Measurements from ENCODE around the gene FCHO1. TPM values are rescaled to one million over a fixed set of nuclear protein-coding genes. Genes with fewer than 3 reads are reported as not detected.

FCHO1 gene
- polyA plus RNA-seq, 1 donor, result 1.2 TPM

DNA sequence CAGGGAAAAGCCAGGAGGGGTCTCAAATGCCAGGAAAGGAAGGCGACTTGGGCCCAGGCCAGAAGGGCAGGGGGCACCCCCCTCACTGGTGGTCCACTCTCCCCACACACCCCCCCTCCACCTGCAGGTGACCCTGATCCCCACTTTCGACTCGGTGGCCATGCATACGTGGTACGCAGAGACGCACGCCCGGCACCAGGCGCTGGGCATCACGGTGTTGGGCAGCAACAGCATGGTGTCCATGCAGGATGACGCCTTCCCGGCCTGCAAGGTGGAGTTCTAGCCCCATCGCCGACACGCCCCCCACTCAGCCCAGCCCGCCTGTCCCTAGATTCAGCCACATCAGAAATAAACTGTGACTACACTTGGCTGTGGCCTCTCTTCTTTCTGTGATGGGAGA is 17.1 kb upstream of the FCHO1 start:
- no peak for DNase-seq

DNA sequence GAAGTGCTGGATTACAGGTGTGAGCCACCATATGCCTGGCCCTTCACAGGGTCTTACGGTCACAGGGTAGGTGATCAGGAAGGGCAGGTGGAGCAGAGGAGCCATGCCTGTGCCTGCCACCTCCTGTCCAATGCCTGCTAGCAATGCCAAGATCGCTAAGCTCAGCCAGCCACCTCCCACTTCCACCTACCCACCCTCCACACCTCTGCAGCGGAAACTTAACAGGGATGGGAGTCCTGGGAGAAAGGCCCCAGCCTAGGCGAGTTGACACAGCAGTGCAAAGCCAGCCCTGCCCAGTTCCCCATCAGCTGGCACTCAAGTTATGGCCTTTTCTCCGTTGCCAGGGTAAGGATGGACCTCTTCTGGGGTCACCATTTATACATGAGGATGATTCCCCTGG is 15.9 kb upstream of the FCHO1 start:
- DNase-seq, result no peak

DNA sequence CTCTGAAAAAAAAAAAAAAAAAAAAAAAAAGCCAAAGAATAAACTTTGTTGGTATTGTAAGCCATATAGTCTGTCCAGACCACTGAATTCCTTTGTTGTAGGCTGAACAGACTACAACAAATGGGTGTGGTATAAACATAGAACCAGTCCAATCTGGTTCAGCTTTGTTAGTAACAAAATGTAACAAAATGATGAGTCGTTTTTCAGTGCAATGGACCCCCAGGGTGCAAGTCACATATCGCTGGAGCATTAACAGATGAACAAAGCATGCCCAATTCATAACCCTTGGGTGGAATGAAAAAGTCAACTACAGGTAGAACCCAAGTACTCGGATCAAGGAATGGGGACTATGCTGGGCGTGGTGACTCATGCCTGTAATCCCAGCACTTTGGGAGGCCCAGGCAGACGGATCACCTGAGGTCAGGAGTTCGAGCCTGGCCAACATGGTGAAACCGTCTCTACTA is 13.6 kb upstream of the FCHO1 start:
- DNase-seq, result no peak

DNA sequence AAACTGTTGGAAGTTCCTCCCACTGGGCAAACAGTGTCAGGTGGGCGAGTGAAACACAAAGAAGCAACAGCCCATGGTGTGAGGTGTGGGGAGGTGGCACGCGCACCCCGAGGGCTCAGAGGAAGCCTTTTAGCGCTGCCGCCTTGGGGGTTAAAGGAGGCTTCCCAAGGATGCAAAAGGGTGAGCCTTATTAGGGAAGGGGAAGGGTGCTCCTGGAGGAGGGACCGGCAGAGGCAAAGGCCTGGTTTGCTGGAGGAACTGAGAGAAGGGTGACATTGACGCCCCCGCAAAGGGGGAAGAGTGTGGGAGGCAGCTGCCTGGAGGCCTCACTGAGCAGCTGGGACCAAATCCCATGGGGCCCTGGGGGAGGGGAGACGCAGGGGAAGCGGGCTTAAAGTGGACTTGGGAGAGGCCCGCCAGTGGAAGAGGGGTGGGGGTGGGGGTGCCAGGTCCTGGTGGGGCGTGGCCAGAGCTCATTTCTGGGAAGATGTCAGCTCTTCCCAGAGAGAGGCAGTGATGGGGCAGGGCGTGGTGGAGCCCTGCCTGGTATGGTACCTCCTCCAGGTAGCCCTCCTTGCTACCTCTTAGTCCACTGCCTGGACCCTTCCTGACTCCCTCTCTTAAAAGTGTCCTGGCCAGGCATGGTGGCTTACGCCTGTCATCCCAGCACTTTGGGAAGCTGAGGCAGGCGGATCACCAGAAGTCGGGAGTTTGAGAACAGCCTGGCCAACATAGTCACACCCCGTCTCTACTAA is 12.0 kb upstream of the FCHO1 start:
- DNase-seq, result no peak

DNA sequence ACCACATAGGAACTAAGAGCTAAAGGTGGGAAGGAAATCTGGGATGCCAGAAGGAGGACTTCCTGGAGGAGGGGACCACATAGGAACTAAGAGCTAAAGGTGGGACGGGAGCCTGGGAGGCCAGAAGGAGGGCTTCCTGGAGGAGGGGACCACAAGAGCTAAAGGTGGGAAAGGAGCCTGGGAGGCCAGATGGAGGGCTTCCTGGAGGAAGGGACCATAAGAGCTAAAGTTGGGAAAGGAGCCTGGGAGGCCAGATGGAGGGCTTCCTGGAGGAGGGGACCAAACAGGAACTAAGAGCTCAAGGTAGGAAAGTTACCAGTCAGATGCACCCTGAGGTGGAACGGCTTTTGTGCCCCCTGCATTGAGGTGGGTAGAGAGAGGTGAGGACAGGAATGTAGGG is 9.8 kb upstream of the FCHO1 start:
- no peak for DNase-seq

DNA sequence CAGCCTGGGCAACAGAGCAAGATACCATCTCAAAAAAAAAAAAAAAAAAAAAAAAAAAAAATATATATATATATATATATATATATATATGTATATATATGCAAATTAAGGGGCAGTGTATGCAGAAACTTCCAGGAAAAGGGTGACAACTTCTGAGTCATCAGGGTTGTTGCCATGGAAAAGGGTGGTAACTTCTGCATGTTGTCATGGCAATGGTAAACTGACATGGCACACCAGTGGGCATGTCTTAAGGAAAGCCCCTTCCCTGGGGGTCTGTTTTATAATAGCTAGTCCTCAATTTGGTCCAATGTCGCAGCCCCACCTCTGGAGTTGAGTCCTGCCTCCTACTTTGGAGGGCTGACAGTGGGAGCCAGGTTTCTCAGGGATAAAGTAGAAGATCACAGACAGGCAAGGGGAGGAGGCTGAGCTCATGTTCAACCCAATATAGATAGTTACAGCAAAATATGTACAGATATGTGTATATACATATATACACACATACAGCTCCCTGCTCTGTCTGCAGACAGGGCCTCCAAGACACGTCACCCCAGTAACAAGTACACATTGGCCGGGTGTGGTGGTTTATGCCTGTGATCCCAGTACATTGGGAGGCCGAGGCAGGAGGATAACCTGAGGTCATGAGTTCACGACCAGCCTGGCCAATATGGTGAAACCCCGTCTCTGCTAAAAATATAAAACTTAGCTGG is 7.2 kb upstream of the FCHO1 start:
- DNase-seq, result no peak

DNA sequence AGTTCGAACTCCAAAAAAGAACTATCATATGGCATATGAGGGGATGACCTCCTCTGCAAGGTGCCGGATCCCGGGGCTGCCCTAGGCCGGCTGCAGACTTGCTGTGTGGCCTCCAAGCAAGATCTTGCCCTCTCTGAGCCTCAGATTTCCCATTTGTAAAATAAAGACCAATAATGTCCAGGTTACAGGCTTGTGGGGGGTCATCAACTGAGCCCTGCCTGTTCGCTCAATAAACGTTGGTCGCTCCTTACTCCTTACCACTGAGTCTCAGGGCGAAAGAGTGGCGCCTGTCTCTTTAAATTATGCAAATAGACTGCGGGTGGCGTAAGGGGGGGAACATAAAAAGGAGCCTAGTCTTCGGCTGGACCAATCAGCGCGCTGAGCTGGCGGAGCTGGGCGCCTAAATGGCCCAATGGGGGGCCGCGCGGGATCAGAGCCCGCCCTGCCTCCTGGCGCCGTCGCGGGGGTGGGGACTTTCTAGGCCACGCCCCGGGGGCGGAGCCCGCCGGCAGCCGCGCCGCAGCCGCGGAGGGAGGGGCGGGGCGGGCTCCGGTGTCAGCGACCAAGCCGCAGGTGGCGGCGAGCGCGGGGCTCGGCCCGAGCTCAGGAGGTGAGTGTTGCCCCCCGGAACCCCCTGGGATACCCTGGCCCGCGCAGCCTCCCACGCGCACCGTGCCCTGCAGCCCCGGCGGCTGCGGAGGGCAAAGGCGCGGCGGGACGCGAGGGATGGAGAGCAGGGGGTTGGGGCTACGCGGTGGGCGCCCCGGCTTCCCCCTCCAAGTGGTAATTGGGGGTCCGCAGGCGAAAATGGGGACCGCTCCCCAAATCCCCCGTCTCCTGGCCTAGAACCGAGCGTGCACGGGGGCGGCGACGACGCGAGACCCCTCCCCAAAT is 3.8 kb upstream of the FCHO1 start:
- DNase-seq, result peak; percentile 89

DNA sequence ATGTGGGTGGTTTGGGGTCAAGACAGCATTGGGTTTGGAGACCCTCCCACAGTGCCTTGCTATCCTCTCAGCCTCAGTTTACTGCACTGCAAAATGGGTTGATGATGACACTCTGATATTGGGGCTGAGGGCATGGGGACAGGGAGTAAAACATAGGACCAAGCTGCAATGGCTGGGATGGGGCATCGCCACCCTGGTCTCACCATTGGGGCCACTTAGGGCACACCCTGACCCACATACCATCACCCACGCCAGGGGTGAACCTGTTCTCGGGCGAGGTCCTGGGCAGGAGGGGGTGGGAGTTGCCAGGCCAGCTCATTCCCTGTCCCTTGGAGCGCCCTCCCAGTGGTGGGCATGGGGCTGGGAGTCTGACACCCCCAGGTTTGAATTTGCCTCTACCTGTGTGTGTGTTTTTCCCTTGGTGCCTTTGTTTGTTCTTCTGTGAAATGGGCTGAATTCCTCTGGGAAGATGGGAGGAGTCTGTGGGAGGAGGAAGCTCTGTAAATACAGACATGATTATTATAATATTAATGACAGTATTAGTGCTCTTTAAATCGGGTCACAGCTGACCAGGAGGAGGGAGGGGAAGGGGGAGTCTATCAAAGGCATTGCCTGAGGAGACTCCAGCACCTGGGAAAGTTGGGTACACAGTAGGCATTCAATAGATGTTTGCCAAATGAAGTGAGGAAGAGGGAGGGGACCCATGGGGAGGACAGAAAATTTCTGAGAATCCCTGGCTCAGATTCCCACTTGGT is 2.2 kb upstream of the FCHO1 start:
- DNase-seq, result no peak

DNA sequence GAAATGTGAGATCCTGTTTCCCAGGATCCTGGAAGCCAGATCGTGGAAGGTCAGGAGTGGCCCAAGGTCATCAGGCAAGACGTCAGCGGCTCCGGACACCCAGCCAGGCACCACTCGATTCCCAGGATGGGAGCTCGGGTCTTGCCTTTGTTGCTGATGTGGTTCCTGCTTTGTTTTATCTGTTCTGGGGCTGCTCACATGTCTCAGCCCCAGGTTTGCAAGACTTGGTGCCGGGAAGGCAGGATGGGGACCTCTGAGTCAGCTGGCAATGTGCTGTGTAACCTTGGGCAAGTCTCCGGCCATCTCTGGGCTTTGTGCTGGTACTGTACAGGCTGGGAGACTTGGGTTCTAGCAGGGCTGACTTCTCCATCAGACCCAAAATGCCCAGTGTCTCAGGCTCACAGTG is 1.4 kb upstream of the FCHO1 start:
- DNase-seq, result no peak

DNA sequence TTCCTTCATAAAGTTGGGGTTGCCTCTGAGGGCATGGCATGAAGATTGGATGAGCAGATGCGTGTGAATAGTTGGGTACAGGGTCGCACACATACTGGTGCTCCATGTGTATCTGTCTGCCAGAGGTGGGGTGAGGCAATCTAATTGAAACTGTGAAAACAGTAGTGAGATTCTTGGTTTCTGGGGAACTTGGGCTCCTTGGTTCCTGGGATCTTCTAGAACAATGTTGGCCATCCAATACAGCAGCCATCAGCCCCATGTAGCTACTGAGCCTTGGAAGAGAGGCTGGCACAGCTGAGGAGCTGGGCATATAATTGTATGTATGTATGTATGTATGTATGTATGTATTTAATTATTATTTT is 616 bp downstream of the FCHO1 start:
- DNase-seq, result no peak

DNA sequence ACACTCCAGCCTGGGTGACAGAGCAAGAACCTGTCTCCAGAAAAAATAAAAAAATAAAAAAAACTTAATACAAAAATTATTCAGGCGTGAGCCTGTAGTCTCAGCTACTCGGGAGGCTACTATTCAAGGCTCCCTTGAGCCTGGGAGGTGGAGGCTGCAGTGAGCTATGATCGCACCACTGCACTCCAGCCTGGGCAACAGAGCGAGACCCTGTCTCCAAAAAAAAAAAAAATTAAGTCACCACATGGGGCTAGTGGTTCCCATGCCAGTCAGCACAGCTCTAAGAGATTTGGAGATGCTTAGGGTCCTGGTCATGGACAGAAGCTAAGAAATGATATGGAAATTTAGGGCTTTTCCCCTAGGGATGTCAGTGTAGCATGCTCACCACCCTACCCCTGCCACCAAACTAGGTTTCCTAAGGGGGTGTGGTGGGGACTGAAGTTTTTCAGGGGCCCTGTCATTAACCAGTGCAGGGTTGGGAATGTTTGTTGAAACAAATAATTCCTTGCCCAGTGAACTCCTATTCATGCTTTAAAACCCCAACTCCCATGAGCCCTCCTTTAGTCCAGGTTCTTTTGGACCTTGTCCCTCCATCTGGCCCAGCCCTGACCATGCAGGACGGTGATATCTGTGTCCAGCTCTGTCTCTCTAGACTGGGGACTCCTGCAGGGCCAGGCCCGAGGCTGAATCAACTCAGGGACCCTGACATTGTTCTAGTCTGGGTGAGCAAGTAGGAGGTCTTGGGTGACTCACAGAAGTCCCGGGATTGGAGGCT is 1.8 kb downstream of the FCHO1 start:
- DNase-seq, result no peak

DNA sequence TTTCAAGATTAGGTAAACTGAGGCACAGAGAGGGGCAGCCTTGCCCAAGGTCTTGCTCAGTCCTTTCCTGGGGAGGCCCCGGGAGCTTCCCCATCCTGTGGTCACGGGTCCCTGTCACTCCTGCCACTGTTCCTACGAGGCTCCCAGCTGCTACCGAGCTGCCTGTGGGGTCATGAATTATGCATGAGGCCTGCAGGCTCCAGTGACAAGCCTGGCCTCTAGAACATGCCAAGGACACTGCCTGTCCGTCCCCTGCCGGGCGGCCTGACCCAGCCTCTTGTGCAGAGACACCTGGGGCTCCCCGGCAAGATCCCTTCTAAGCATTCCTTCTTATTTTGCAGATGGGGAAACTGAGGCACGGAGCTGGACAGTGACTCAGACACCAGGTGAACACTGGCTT is 2.7 kb downstream of the FCHO1 start:
- no peak for DNase-seq

DNA sequence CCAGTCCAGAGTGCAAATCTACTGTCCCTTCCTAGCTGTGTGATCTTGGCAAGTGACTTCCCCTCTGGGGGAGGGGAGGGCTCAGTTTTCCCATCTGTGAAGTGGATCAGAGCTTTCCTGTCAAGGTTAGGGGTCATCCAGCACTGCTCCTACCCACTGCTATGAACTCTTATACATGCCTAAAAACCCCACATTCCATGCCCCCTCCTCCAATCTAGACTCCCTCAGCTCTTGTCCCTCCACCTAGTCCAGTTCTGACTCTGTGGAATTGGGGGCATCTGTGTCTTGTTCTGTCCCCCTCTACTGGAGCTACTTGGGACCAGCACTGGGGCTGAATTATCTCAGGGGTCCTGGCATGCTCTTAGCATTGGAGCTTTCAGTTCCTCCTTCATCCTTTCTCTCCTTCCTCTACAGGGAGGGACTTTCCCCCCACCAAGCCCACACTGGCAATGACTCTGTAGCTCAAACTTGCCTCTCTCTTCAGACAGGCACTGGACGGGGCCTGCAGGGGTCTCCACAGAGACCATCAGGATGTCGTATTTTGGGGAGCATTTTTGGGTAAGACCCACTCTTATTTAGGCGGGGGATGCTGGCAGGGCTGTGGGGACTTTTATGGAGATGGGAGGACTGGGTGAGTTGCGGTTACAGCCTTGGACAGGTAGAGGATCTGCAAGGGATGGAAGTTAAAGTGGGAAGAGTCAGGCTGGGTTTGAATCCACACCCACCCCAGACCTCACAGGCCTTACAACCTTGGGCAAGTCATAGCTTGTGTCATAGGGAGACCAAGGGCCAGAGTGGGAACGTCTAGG is 3.6 kb downstream of the FCHO1 start:
- DNase-seq, result no peak

DNA sequence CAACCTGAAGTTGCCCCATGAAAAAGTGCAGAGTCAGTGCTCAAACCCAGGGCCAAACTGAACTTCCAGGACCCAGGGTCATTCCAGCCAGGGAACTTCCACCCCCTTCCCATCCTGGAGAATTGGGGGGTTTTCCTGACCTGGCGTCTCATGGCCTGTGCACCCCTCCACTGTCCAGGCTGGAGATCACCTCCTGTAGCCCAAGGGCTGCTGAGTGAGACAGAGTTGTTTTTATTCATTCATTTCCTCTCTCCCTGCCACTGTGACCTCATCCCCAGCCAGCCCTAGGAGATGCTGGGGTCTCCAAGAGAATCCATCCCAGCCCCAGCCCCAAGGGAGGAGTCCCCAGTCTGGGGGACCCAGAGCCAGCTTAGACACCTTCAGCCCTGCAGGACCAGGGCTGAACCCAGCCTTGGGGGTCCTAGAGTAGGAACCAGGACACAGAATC is 4.2 kb downstream of the FCHO1 start:
- DNase-seq, result no peak

DNA sequence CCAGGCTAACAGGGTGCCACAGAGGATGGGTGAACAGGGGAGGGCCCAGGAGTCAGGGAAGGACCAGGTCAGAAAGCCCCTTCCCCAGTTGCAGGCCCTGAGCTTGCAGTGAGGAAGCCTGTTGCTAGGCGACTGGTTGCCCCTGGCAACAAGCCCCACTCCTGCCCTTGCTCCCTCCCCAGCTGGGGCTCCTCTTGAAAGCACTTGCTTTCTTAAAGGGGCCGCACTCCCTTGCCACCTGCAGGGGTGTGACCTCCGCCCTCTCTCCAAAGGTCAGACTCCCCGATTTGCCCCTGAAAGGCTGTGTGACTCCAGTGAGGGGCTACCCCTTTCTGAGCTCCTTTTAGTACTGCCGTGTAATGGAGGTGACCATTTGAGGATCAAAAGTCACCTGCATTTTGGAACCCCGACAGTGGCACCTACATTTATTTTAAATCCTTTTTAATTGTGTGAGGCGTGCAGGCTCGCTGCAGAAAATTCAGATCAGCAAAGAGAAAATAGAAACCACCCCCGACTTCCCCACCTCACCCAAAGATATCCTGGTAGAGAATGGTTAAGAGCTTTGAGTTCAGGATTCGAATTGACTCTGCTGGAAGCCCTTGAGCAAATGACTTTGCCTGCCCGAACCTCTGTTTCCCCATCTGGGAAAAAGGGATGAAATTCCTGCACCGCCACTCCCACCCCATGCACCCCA is 4.8 kb downstream of the FCHO1 start:
- no peak for DNase-seq

DNA sequence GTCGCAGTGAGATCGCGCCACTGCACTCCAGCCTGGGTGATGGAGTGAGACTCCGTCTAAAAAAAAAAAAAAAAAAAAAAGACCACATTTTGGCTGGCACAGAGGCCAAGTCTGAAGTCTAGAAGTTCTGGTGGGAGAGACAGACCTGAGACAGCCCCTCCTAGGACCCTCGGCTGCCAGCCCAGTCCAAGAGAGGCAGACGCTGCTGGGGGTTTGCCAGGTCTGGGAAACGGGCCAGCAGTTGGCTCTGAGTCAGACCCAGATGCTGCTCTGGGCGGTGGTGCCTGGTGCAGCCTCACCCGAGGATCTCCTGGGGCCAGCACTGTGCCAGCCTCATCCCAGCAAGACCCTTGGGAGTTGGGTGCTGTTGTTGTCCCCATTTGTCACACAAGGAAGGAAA is 5.8 kb downstream of the FCHO1 start:
- DNase-seq, result no peak

DNA sequence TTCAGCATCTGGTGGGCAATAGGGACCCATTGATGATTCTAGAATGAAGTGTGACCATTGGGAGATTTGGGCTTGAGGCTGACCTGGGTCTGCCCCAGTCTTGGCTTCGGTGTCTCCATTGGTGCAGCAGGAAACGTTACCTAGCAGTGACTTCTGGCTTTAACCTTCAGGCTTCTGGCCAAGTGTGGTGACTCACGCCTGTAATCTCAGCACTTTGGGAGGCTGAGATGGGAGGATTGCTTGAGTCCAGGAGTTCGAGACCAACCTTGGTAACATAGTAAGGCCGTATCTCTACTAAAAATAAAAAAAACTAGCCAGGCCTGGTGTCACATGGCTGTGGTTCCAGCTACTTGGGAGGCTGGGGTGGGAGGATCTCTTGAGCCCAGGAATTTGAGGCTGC is 7.2 kb downstream of the FCHO1 start:
- no peak for DNase-seq

DNA sequence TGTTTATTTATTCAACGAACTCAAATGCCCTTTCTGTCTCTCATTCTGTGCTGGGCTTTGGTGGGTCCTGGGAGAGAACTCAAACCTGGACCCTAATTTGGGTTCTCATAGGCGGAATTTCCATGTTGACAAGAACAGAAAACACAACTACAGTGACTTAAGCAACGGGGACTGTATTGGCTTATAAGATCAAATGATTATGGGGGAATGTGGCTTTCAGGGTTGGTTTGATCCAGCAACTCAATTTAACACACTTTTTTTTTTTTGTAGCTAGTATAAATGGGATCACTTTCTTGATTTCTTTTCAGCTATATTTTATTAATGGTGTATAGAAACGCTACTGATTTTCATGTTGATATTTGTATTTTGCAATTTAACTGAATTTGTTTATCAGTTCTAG is 9.9 kb downstream of the FCHO1 start:
- no peak for DNase-seq

DNA sequence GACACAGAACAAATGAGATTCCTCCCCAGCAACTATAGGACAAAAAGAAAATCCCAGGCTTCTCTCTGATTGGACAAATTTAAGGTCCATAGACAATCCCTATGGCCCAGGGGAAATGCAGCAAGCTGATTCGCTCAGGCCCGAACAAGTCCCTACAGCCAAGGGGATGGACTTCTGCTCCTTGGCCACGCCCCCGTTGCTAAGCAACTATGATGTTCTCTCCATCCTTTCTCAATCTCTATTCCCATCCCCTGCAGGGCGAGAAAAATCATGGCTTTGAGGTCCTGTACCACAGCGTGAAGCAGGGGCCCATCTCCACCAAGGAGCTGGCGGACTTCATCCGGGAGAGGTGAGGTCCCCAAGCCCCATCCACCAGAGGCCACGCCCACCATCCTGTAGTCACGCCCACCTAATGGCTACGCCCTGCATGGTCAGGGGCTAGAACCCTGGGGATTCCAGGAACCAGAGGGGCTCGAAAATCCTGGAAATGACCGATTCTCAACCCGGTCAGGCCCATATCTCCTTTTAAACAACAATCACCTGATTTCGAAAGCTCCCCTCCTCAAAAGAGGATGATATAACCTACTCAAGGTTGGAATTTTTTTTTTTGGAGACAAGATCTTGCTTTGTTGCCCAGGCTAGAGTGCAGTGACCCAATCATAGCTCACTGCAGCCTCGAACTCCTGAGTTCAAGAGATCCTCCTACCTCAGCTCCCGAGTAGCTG is 11.4 kb downstream of the FCHO1 start:
- no peak for DNase-seq
